ENCODE measurements around the gene SPATS2L.

SPATS2L gene

GRCh38 chr2:200488169-200488568 is 181.7 kb downstream of the SPATS2L start:
- Histone ChIP-seq H3K4me3 (ENCODE audit: low read depth, low read length) (no peak overlapping the region), H3K9ac (ENCODE audit: low read depth, low read length) (no peak overlapping the region), H3K27me3 (ENCODE audit: control insufficient read depth, insufficient read depth, low read length) (no peaks in the 10 kb centered on the region), H3K9me3 (ENCODE audit: control insufficient read depth, insufficient read depth, low read length) (no peaks in the 10 kb centered on the region), H3K36me3 (ENCODE audit: control insufficient read depth, insufficient read depth, low read length) (peaks cover 2% of the 10 kb centered on the region), H3K4me1 (ENCODE audit: control insufficient read depth, insufficient read depth, low read length) (peaks cover 3% of the 10 kb centered on the region)

GRCh38 chr2:200490001-200490400 is 183.5 kb downstream of the SPATS2L start:
- H3K9me3 ChIP-seq (ENCODE audit: control insufficient read depth, insufficient read depth, low read length), result no peaks in the 10 kb centered on the region
- no peaks in the 10 kb centered on the region for H3K27me3 ChIP-seq (ENCODE audit: control insufficient read depth, insufficient read depth, low read length)
- H3K4me1 ChIP-seq (ENCODE audit: control insufficient read depth, insufficient read depth, low read length), result no peaks in the 10 kb centered on the region
- peaks cover 2% of the 10 kb centered on the region for H3K36me3 ChIP-seq (ENCODE audit: control insufficient read depth, insufficient read depth, low read length)
- H3K9ac ChIP-seq (ENCODE audit: low read depth, low read length), result no peak overlapping the region
- H3K4me3 ChIP-seq (ENCODE audit: low read depth, low read length), result no peak overlapping the region

DNA sequence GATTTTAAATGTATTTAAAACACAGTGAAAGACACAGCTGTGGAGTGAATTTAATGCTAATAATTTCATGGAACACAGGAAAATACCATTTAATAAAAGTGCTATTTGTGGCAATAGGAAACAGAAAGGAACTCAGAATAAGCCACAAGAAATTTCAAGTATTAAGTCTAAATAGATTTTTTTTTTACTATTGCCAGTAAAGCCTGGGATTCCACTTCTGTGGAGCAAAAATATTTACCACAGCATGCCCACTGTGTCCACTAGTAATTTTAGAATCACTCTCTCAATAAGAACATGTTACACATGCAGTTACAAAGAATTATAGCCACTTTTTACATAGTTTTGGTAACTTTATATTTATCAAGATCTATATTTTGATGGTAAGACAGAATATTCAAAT is 186.2 kb downstream of the SPATS2L start:
- no peaks in the 10 kb centered on the region for H3K4me1 ChIP-seq (ENCODE audit: control insufficient read depth, insufficient read depth, low read length)
- H3K4me3 ChIP-seq (ENCODE audit: low read depth, low read length), result no peak overlapping the region
- peaks cover 2% of the 10 kb centered on the region for H3K36me3 ChIP-seq (ENCODE audit: control insufficient read depth, insufficient read depth, low read length)
- H3K9me3 ChIP-seq (ENCODE audit: control insufficient read depth, insufficient read depth, low read length), result no peaks in the 10 kb centered on the region
- no peaks in the 10 kb centered on the region for H3K27me3 ChIP-seq (ENCODE audit: control insufficient read depth, insufficient read depth, low read length)
- H3K9ac ChIP-seq (ENCODE audit: low read depth, low read length), result no peak overlapping the region

GRCh38 chr2:200494048-200494447 is 187.6 kb downstream of the SPATS2L start:
- Histone ChIP-seq H3K27me3 (ENCODE audit: control insufficient read depth, insufficient read depth, low read length) (no peaks in the 10 kb centered on the region), H3K4me3 (ENCODE audit: low read depth, low read length) (no peak overlapping the region), H3K9me3 (ENCODE audit: control insufficient read depth, insufficient read depth, low read length) (no peaks in the 10 kb centered on the region), H3K36me3 (ENCODE audit: control insufficient read depth, insufficient read depth, low read length) (peaks cover 2% of the 10 kb centered on the region), H3K4me1 (ENCODE audit: control insufficient read depth, insufficient read depth, low read length) (no peaks in the 10 kb centered on the region), H3K9ac (ENCODE audit: low read depth, low read length) (no peak overlapping the region)

DNA sequence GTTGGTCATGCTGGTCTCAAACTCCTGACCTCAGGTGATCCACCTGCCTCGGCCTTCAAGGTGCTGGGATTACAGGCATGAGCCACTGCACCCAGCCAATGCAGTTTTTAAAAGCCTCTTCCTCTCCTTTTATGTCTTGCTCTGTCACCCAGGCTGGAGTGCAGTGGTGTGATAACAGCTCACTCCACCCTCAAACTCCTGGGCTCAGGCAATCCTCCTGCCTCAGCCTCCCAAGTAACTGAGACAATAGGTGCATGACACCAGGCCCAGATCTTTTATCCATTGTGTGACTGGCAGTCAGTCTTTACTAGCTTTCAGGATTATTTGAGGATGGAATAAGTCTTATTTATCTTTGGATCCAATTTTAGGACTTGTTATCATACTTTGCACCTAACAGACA is 190.2 kb downstream of the SPATS2L start:
- Histone ChIP-seq H3K9me3 (ENCODE audit: control insufficient read depth, insufficient read depth, low read length) (no peaks in the 10 kb centered on the region), H3K36me3 (ENCODE audit: control insufficient read depth, insufficient read depth, low read length) (peaks cover 2% of the 10 kb centered on the region), H3K9ac (ENCODE audit: low read depth, low read length) (no peak overlapping the region), H3K4me1 (ENCODE audit: control insufficient read depth, insufficient read depth, low read length) (no peaks in the 10 kb centered on the region), H3K27me3 (ENCODE audit: control insufficient read depth, insufficient read depth, low read length) (no peaks in the 10 kb centered on the region), H3K4me3 (ENCODE audit: low read depth, low read length) (no peak overlapping the region)

DNA sequence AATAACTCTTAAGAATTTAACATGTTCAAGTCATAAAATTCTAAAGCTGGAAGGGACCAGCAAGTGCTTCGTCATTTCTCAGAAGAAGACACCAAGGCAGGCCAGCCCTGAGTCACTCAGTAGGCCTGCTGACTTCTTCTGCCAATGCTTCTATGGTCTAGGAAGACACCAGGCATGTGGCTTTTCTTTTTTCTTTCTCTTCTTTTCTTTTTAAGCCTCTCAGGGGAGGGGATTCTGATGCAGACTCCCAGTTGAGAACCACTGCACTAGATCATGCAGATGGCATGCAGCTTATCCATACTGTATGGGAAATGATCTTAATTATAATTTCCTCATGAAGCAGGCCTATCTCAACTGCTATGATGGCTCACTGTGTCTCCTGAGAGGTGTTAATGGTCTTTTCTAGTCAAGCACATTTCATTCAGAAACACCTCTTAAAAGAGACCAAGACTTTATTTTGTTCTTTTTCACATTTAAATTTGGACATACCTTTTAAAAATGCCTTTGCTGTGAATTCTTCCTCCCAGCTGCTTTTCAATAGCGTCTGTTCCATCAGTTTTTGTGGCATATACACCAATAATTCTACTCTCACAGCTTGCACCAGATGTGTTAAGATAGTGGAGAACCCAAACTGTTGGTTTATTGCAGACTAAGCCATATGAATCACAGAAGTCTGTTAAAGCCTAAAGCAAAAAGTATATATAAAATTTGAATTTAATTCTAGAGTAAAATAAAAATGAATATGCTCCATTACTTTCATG is 192.1 kb downstream of the SPATS2L start:
- Histone ChIP-seq H3K9me3 (ENCODE audit: control insufficient read depth, insufficient read depth, low read length) (no peaks in the 10 kb centered on the region), H3K4me1 (ENCODE audit: control insufficient read depth, insufficient read depth, low read length) (no peaks in the 10 kb centered on the region), H3K9ac (ENCODE audit: low read depth, low read length) (no peak overlapping the region), H3K36me3 (ENCODE audit: control insufficient read depth, insufficient read depth, low read length) (no peaks in the 10 kb centered on the region), H3K27me3 (ENCODE audit: control insufficient read depth, insufficient read depth, low read length) (no peaks in the 10 kb centered on the region), H3K4me3 (ENCODE audit: low read depth, low read length) (no peak overlapping the region)

- H3K9ac ChIP-seq (ENCODE audit: low read depth, low read length), result no peak overlapping the region
- H3K36me3 ChIP-seq (ENCODE audit: control insufficient read depth, insufficient read depth, low read length), result no peaks in the 10 kb centered on the region
- H3K27me3 ChIP-seq (ENCODE audit: control insufficient read depth, insufficient read depth, low read length), result no peaks in the 10 kb centered on the region
Measured at GRCh38 chr2:200502196-200502595, 195.7 kb downstream of the SPATS2L start.

GRCh38 chr2:200506679-200507078 is 200.2 kb downstream of the SPATS2L start:
- Histone ChIP-seq H3K9me3 (ENCODE audit: control insufficient read depth, insufficient read depth, low read length) (no peaks in the 10 kb centered on the region), H3K27me3 (ENCODE audit: control insufficient read depth, insufficient read depth, low read length) (no peaks in the 10 kb centered on the region), H3K36me3 (ENCODE audit: control insufficient read depth, insufficient read depth, low read length) (no peaks in the 10 kb centered on the region), H3K4me3 (ENCODE audit: low read depth, low read length) (no peak overlapping the region), H3K9ac (ENCODE audit: low read depth, low read length) (no peak overlapping the region), H3K4me1 (ENCODE audit: control insufficient read depth, insufficient read depth, low read length) (no peaks in the 10 kb centered on the region)

More at GRCh38 chr2:200502196-200502595, 195.7 kb downstream of the SPATS2L start:
- Histone ChIP-seq H3K4me3 (ENCODE audit: low read depth, low read length) (no peak overlapping the region), H3K4me1 (ENCODE audit: control insufficient read depth, insufficient read depth, low read length) (no peaks in the 10 kb centered on the region), H3K9me3 (ENCODE audit: control insufficient read depth, insufficient read depth, low read length) (no peaks in the 10 kb centered on the region)

DNA sequence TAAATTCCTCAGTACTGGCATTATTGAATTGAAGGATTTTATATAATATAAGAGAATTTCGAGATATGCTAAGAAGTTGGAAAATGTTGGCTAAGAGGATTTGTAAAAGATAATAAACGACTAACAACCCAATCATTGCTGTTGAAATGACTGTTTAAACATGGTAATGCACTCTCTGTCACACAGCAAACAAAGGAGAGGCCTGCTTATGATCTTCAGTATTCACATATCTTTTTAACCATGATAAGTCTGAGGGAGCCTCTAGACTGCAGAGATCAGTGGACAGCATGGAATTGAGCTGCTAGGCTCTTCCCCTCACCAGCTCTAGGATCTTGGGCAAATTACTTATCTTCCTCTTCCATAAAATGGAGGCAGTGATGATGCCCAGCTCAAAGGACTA is 200.7 kb downstream of the SPATS2L start:
- Histone ChIP-seq H3K9me3 (ENCODE audit: control insufficient read depth, insufficient read depth, low read length) (no peaks in the 10 kb centered on the region), H3K27me3 (ENCODE audit: control insufficient read depth, insufficient read depth, low read length) (no peaks in the 10 kb centered on the region), H3K4me1 (ENCODE audit: control insufficient read depth, insufficient read depth, low read length) (no peaks in the 10 kb centered on the region), H3K36me3 (ENCODE audit: control insufficient read depth, insufficient read depth, low read length) (no peaks in the 10 kb centered on the region), H3K4me3 (ENCODE audit: low read depth, low read length) (no peak overlapping the region), H3K9ac (ENCODE audit: low read depth, low read length) (no peak overlapping the region)

- H3K9me3 ChIP-seq (ENCODE audit: control insufficient read depth, insufficient read depth, low read length), result no peaks in the 10 kb centered on the region
- peak overlapping the region; percentile 83 for H3K4me3 ChIP-seq (ENCODE audit: low read depth, low read length)
- H3K36me3 ChIP-seq (ENCODE audit: control insufficient read depth, insufficient read depth, low read length), result no peaks in the 10 kb centered on the region
- no peaks in the 10 kb centered on the region for H3K4me1 ChIP-seq (ENCODE audit: control insufficient read depth, insufficient read depth, low read length)
- H3K27me3 ChIP-seq (ENCODE audit: control insufficient read depth, insufficient read depth, low read length), result no peaks in the 10 kb centered on the region
- H3K9ac ChIP-seq (ENCODE audit: low read depth, low read length), result peak overlapping the region; percentile 66
Measured at GRCh38 chr2:200509235-200509611, 202.7 kb downstream of the SPATS2L start.

GRCh38 chr2:200509612-200510433 is 203.3 kb downstream of the SPATS2L start, which contains the start of gene KCTD18:
Gene KCTD18 (minus strand): TSS chr2:200510068. CDS start chr2:200507016, 3,052 bp downstream.
- no peaks in the 10 kb centered on the region for H3K27me3 ChIP-seq (ENCODE audit: control insufficient read depth, insufficient read depth, low read length)
- H3K4me3 ChIP-seq (ENCODE audit: low read depth, low read length), result peak within 1 kb of the TSS; percentile 83
- no peaks in the 10 kb centered on the region for H3K9me3 ChIP-seq (ENCODE audit: control insufficient read depth, insufficient read depth, low read length)
- H3K36me3 ChIP-seq (ENCODE audit: control insufficient read depth, insufficient read depth, low read length), result no peaks in the 10 kb centered on the region
- peak within 1 kb of the TSS; percentile 66 for H3K9ac ChIP-seq (ENCODE audit: low read depth, low read length)
- H3K4me1 ChIP-seq (ENCODE audit: control insufficient read depth, insufficient read depth, low read length), result no peaks in the 10 kb centered on the region

DNA sequence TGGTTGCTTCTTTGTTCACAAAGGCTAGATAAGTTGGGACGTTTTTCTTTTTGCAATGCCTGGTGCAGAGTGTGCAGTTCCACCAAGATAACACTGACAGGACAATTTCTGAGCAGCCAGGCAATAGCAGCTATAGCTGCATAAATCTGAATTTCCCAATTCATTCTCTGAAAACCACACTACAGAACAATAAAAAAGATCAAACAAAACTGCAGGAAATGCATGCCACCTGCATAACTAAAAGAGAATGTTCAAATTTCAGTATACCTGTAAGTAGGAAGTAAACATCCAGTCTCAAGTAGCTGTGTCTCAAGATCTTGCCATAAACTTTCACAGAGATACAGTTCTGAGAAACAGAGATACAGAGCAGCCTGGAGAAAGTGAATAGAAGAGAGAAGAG is 208.7 kb downstream of the SPATS2L start:
- no peaks in the 10 kb centered on the region for H3K36me3 ChIP-seq (ENCODE audit: control insufficient read depth, insufficient read depth, low read length)

More for the DNA sequence above, 208.7 kb downstream of the SPATS2L start:
- no peaks in the 10 kb centered on the region for H3K9me3 ChIP-seq (ENCODE audit: control insufficient read depth, insufficient read depth, low read length)
- H3K9ac ChIP-seq (ENCODE audit: low read depth, low read length), result no peak overlapping the region
- no peaks in the 10 kb centered on the region for H3K4me1 ChIP-seq (ENCODE audit: control insufficient read depth, insufficient read depth, low read length)
- H3K27me3 ChIP-seq (ENCODE audit: control insufficient read depth, insufficient read depth, low read length), result peaks cover 7% of the 10 kb centered on the region
- H3K4me3 ChIP-seq (ENCODE audit: low read depth, low read length), result no peak overlapping the region
